ENCODE data around the gene DNAJC5.

Gene DNAJC5

DNA sequence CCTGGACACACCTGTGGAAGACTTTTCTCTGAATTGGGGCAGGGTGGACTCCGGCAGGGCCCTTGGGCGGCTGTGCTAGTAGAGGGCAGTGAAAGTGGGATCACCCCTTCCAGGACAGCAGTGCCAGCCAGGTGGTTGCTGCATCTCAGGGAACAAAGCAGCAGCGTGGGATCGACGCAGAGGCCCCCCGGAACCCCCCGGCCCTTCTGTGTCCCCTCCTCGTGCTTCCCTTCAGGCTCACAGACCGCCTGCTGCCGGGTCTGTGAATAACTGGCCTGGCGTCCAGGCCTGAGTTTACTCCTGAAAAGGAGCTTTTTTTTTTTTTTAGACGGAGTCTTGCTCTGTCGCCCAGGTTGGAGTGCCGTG lies 8.9 kb upstream of the DNAJC5 start:
- TF ChIP-seq ZNF274 (IDR thresholded peaks at IDR 0.05; ENCODE audit: low read depth, low read length) = no peak
- H3K4me3 ChIP-seq (ENCODE audit: low read length) = no peak overlapping the region

GRCh38 chr20:63886921-63887320 lies 8.0 kb upstream of the DNAJC5 start:
- TF ChIP-seq ZNF274 (IDR thresholded peaks at IDR 0.05; ENCODE audit: low read depth, low read length) = no peak

GRCh38 chr20:63889241-63890200 lies 5.4 kb upstream of the DNAJC5 start:
- no peak overlapping the region for H3K4me3 ChIP-seq (ENCODE audit: low read length)
- TF ChIP-seq ZNF274 (IDR thresholded peaks at IDR 0.05; ENCODE audit: low read depth, low read length) = no peak

More at GRCh38 chr20:63886921-63887320, 8.0 kb upstream of the DNAJC5 start:
- no peak overlapping the region for H3K4me3 ChIP-seq (ENCODE audit: low read length)

DNA sequence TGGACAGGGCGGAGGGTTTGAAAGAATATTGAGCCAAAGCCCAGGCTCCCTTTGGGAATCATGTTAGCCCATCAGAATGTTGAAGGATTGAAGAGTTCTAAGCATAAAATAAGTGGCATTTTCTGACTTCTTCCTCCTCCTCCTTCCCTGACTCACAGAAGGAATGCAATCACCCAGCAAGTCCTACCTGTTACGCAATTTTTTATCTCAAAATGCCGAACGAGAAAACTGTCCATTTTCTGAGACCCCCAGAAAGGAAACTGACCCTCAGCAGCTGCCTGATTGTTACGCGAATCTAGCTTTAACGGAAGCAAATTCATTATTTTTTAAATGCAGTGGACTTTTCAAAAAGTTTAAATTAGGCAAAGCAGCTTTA lies 4.7 kb upstream of the DNAJC5 start:
- TF ChIP-seq ZNF274 (IDR thresholded peaks at IDR 0.05; ENCODE audit: low read depth, low read length) = no peak
- H3K4me3 ChIP-seq (ENCODE audit: low read length) = no peak overlapping the region

DNA sequence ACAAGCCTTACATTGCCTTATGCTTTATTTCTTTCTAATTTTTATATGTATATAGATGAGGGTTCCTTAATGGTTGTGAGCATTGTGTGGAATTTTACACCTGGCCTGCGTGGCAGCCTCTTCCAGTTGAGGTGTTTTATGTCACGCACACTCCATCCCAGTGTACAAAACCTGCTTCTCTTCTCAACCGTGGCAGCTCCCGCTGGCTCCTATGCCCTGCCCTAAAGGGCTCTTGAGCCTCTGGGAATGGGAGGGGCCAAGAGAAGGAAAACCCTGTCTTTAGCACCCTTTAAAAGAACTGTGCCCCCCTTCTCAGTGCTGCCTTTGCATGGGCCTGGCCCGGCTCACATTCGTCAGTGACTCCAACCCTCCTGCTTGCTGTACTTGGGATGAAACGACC lies 4.3 kb upstream of the DNAJC5 start:
- no peak for TF ChIP-seq ZNF274 (IDR thresholded peaks at IDR 0.05; ENCODE audit: low read depth, low read length)
- H3K4me3 ChIP-seq (ENCODE audit: low read length) = no peak overlapping the region

DNA sequence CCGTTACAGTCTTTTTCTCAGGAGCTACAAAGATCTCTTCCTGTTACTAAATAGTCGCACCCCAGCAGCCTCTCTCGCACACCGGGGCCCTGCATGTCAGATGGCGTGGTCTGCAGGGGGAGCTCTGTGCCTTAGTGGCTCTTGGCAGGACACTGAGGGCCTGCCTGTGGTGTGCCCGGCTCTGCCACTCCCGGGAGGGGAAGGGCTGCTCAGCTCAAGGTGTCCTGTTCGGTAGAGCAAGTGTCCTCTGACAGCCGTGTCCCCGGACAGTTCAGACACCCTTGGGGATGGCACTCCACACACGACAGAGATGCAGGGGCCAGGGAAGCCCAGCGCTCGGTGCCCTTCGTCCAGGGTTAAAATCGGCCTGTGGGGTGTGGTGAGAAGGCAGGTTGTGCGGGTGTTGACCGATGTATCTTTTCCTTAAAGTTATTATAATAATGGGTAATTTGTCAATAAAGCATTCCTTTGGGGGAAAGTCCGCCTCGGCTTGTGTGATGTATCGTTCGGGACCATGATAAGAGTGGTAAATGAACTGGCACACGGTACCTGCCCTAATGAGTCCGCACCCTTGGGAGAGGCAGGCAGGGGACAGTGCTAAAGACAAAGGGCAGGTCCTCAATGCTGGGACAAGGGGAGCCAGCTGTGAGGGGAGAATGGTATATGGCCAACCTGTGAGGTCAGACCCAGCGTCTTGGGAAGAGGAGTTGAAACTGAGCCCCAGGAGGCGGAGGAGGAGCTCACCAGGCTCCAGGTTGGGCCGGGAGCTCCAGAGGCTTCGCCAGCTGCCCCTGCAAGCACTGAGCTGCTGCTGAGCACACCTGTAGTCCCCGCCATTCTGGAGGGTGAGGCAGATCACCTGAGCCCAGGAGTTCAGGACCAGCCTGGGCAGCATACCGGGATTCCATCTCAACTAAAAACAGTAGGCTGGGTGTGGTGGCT lies 3.6 kb upstream of the DNAJC5 start:
- no peak for TF ChIP-seq ZNF274 (IDR thresholded peaks at IDR 0.05; ENCODE audit: low read depth, low read length)
- no peak overlapping the region for H3K4me3 ChIP-seq (ENCODE audit: low read length)

GRCh38 chr20:63892402-63892801 lies 2.5 kb upstream of the DNAJC5 start:
- no peak for TF ChIP-seq ZNF274 (IDR thresholded peaks at IDR 0.05; ENCODE audit: low read depth, low read length)
- H3K4me3 ChIP-seq (ENCODE audit: low read length) = no peak overlapping the region

DNA sequence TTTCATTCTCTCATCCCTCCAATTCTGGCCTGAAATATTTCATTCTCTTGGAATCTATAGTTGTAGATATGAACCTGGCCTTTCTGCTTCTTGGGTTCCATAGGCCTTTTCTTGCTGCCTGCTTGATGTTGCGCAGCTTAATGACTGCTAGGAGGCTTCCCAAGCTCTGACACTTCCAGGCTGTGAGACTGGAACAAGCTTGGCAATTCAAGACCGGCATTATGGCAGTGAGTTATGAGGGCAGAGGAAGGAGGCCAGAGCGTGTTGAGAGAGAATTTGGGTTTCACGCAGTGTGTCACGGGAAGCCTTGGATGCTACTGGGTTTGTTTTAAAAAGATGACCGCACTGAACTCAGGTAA lies 948 bp upstream of the DNAJC5 start:
- H3K4me3 ChIP-seq (ENCODE audit: low read length) = no peak overlapping the region
- no peak for TF ChIP-seq ZNF274 (IDR thresholded peaks at IDR 0.05; ENCODE audit: low read depth, low read length)

- H3K4me3 ChIP-seq (ENCODE audit: low read length) = peak overlapping the region; percentile 57
- no peak for TF ChIP-seq ZNF274 (IDR thresholded peaks at IDR 0.05; ENCODE audit: low read depth, low read length)
Observed at GRCh38 chr20:63895202-63895951, 451 bp downstream of the DNAJC5 start.

- TF ChIP-seq ZNF274 (IDR thresholded peaks at IDR 0.05; ENCODE audit: low read depth, low read length) = no peak
- H3K4me3 ChIP-seq (ENCODE audit: low read length) = peak overlapping the region; percentile 57
Observed at GRCh38 chr20:63895952-63896263, 982 bp downstream of the DNAJC5 start.

DNA sequence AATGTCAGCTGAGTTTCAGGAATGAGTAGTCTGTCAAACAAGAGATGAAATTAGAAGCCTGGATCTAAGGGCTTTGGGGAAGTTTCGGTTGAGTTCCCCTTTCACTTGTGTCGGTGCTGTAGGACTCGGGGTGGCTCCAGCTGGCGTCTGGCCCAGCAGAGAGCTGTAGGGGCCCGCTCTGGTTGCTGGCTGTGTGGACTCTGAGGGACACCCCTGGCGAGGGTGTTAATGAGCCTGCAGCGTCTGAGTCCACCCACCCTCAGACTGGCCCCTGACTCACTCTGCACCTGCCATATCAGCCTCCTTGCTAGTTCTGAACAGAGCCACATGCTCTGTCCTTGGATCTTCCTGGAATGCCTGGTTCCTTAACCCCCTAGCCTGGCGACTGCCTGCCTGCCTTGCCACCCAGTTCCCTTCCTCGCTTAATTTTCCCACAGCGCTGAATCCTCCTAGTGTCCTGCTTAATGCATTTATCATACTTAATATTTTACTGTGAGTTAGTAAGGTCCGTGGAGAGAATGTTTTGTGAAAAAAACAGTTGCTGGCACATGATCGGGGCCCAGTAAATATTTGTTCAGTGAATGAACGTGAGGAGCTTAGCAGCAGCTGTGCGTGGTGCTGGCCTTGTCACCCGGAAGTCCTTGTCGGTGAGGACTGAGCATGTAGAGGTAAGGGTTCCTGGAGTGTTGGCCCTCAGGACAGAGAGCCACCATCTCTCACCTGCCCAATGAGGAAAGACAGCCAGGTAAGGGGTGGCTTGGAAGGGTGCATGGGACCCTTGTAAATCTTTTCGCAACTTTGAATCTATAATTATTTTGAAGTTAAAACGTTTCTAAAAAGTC lies 1.6 kb downstream of the DNAJC5 start:
- peak overlapping the region; percentile 57 for H3K4me3 ChIP-seq (ENCODE audit: low read length)
- no peak for TF ChIP-seq ZNF274 (IDR thresholded peaks at IDR 0.05; ENCODE audit: low read depth, low read length)

- TF ChIP-seq ZNF274 (IDR thresholded peaks at IDR 0.05; ENCODE audit: low read depth, low read length) = no peak
- no peak overlapping the region for H3K4me3 ChIP-seq (ENCODE audit: low read length)
Observed at GRCh38 chr20:63897978-63898561, 3.1 kb downstream of the DNAJC5 start.

All from GM08714 (cell line).